ENCODE measurements around the gene PTPRJ.

PTPRJ gene

GRCh38 chr11:48161951-48162884, 181.9 kb downstream of the PTPRJ start:
- TF ChIP-seq POLR2A (IDR thresholded peaks at IDR 0.05; ENCODE audit: low read depth, low read length) = no peak
- no peak for FAIRE-seq

GRCh38 chr11:48162885-48163268, 182.5 kb downstream of the PTPRJ start:
- no peak for FAIRE-seq
- no peak for TF ChIP-seq POLR2A (IDR thresholded peaks at IDR 0.05; ENCODE audit: low read depth, low read length)

More at GRCh38 chr11:48161951-48162884, 181.9 kb downstream of the PTPRJ start:
- no peak for DNase-seq (ENCODE audit: insufficient read length, low spot score)

DNA sequence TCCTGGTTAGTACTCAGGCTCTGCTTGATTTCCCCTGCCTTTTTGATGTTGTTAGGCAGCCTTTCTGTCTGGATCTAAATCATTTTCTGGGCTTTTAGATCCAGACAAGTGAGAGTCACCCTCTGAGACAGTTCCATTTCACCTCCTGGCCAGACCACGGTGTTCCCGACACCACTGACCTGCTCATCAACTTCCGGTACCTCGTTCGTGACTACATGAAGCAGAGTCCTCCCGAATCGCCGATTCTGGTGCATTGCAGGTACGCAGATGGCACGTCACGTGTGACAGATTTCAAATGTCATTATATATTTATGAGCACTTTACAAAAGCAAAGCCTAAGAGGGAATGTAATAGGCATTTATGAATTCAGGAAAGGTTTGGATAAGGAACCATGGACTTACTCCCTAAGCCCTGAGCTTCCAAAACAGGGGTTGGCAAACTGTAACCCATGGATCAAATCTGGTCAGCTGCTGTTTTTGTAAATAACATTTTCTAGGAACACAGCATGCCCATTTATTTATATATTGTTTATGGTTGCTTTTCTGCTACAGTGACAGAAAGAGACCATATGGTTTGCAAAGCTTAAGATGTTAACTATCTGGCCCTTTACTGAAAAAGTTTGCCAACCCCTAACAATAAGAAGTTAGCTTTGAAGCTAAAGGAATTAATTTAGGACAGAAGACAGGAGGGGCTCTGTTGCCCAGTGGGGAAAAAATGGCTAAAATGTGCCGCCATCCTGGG, 183.2 kb downstream of the PTPRJ start:
- no peak for TF ChIP-seq POLR2A (IDR thresholded peaks at IDR 0.05; ENCODE audit: low read depth, low read length)
- no peak for FAIRE-seq

More at GRCh38 chr11:48162885-48163268, 182.5 kb downstream of the PTPRJ start:
- no peak for DNase-seq (ENCODE audit: insufficient read length, low spot score)

DNA sequence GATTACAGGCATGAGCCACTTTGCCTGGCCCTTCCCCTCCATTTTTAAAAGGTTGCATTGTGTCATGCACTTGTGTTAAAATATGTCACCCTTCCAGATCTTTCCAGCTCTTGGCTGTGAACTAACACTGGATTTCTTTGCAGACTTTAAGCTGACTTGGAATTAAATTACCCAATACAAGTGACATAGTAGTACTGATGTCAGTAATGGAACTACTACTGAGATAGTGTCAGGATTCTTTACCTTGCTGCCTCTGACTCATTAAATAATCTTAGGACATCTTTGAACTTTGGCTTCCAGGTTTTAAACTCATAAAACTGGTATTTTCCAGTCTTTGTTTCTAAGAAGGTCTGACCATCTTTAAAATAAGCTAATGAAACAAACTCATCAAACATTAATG, 184.5 kb downstream of the PTPRJ start:
- no peak for DNase-seq (ENCODE audit: insufficient read length, low spot score)
- FAIRE-seq = no peak
- TF ChIP-seq POLR2A (IDR thresholded peaks at IDR 0.05; ENCODE audit: low read depth, low read length) = no peak

More for the DNA sequence above, 183.2 kb downstream of the PTPRJ start:
- no peak for DNase-seq (ENCODE audit: insufficient read length, low spot score)

- TF ChIP-seq POLR2A (IDR thresholded peaks at IDR 0.05; ENCODE audit: low read depth, low read length) = no peak
These were observed 185.1 kb downstream of the PTPRJ start for GRCh38 chr11:48165426-48165825.

GRCh38 chr11:48167380-48167779, 187.0 kb downstream of the PTPRJ start:
- no peak for DNase-seq (ENCODE audit: insufficient read length, low spot score)
- FAIRE-seq = no peak
- TF ChIP-seq POLR2A (IDR thresholded peaks at IDR 0.05; ENCODE audit: low read depth, low read length) = no peak

More at GRCh38 chr11:48165426-48165825, 185.1 kb downstream of the PTPRJ start:
- no peak for DNase-seq (ENCODE audit: insufficient read length, low spot score)
- no peak for FAIRE-seq

- FAIRE-seq (no peak), DNase-seq (ENCODE audit: insufficient read length, low spot score) (no peak)
- no peak for TF ChIP-seq POLR2A (IDR thresholded peaks at IDR 0.05; ENCODE audit: low read depth, low read length)
These were observed 188.5 kb downstream of the PTPRJ start for GRCh38 chr11:48168815-48169214.

DNA sequence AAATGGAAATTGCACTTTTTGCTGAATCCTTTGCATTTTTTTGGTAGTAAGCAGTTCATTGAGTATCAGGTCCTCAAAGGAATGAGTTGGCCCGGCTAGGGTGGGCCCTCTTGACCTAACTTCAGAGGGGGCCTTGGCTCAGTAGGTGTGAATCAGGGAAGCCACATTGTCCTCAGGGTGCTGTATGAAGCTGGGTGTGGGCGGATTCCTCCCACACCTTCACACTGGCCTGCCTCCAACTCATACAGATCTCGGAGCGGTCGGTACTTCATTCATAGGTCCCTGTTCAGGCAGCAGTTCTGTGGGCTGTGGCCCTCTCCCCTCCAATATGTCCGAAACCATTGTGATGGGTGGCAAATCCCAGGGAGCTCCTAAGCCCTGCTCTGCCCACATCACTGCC, 188.9 kb downstream of the PTPRJ start:
- DNase-seq (ENCODE audit: insufficient read length, low spot score) (no peak), FAIRE-seq (no peak)
- no peak for TF ChIP-seq POLR2A (IDR thresholded peaks at IDR 0.05; ENCODE audit: low read depth, low read length)

DNA sequence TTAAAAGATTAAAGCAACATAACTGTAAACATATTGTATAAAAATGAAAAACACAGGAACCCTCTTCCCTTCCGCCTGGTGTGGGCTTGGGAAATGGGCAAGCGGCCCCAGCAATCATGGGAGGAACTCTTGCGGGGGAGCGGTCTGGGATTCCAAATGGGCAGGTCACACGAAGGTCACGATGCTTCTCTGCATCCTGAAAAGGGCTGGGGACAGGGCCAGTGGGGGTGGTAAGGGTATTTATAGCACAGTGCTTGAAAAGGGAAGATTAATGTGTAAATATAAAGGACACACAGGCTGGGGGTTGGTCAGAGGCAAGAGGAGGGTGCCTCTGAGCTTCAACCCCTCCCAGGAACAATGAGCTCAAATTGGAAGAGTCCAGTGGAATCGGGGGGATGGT, 189.4 kb downstream of the PTPRJ start:
- FAIRE-seq = no peak
- DNase-seq (ENCODE audit: insufficient read length, low spot score) = no peak
- no peak for TF ChIP-seq POLR2A (IDR thresholded peaks at IDR 0.05; ENCODE audit: low read depth, low read length)

GRCh38 chr11:48170241-48171233, 190.2 kb downstream of the PTPRJ start:
- no peak for TF ChIP-seq POLR2A (IDR thresholded peaks at IDR 0.05; ENCODE audit: low read depth, low read length)
- no peak for DNase-seq (ENCODE audit: insufficient read length, low spot score)
- FAIRE-seq = no peak

DNA sequence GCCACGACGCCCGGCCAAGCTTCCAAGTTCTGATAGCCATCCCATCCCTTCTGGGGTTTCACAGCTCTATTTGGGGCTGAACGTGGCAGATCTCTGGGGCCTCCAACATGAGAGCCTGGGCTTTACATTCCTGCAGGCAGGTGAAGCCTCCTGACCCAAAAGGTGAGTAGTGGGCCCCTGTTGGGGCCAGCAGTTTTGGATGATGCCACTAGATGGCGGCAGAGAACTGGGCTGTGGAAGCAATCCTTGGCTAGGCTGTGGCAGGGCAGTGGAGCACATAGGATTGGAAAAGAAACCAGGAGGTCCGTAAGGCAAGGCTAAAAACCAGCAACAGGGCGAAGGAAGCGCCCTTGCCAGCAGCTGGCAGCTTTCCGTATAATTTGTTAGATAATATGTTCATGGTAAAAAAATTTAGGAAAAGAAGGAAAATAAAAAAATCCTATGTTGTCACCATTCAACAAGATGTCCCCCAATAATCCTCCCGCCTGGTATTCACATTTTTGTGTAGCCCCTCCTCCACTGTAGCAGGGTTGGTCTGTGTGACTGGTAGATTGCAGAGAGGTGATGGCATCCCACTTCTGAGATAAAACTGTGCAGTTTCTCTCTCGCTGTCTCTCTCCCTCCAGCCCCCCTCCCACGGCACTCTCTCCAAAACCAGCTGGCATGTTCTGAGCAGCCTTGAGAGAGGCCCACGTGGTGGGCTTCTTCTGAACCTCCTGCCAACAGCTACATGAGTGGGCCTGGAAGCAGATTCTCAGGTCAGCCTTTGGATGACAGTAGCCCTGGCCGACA, 192.7 kb downstream of the PTPRJ start:
- FAIRE-seq = no peak
- TF ChIP-seq POLR2A (IDR thresholded peaks at IDR 0.05; ENCODE audit: low read depth, low read length) = no peak
- peak; percentile 51 for DNase-seq (ENCODE audit: insufficient read length, low spot score)

- FAIRE-seq (no peak), DNase-seq (ENCODE audit: insufficient read length, low spot score) (no peak)
- TF ChIP-seq POLR2A (IDR thresholded peaks at IDR 0.05; ENCODE audit: low read depth, low read length) = no peak
These were observed 197.3 kb downstream of the PTPRJ start for GRCh38 chr11:48177661-48178060.

DNA sequence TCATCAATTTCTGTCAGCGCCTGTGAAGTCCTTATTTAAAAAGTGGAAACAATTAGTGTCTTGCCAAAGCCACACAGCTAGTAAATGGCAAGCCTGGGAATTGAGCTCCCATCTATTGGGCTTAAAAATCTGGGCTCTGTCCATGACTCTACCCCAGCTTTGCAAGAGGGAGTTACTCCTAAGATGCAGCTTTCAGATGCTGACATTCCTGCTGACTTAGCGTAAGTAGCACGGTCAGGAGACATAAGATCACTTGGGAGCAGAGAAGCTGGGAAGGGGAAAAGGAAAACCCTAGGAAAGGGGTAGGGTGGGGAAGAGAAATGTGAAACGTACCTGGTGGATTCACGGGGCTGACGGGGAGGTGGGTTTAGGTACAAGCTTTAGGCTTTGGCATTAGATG, 200.3 kb downstream of the PTPRJ start:
- TF ChIP-seq POLR2A (IDR thresholded peaks at IDR 0.05; ENCODE audit: low read depth, low read length) = no peak

More for the DNA sequence above, 200.3 kb downstream of the PTPRJ start:
- DNase-seq (ENCODE audit: insufficient read length, low spot score) = no peak
- no peak for FAIRE-seq

Measured in H54 (cell line).